Mammary epithelial cell (primary cell): ENCODE data around the gene ZNF287.

ENCODE experiments used
- CTCF ChIP-seq, 2 donors: IDR thresholded peaks in 1 of 2; conservative IDR thresholded peaks in 1 of 2; 2 replicates each; pipeline ENCODE4 v1.5.1; 2011 to 2012; ENCODE audit warnings: inconsistent platforms in 2 of 2, low read length in 2 of 2, mild to moderate bottlenecking in 2 of 2, control low read depth in 1 of 2, low read depth in 1 of 2; ENCODE audit not compliant: insufficient read depth in 1 of 2; ENCODE audit errors: extremely low read depth in 1 of 2
- EZH2 ChIP-seq: IDR thresholded peaks from 2 replicates; pipeline ENCODE4 v1.6.1; 2012; ENCODE audit warnings: low read length, inconsistent platforms, borderline replicate concordance

GRCh38 chr17:16512011-16512410 lies 57.0 kb downstream of the ZNF287 start:
- TF ChIP-seq CTCF (conservative IDR thresholded peaks at IDR 0.05 in 1 of 2, IDR thresholded peaks at IDR 0.05 in 1 of 2; ENCODE audit: extremely low read depth in 1 of 2, insufficient read depth in 1 of 2, low read depth in 1 of 2, low read length in 2 of 2) (no peak), EZH2 (no peak)
